Heart left ventricle (tissue), 13 donors: ENCODE measurements around the gene PIMREG.

Source experiments
- POLR2A ChIP-seq, 2 donors: fragments of 450-650 bp; IDR thresholded peaks; one replicate each; pipeline ENCODE4 v1.6.1; 2017; ENCODE audit warnings: antibody characterized with exemption in 2 of 2, mild to moderate bottlenecking in 2 of 2, moderate library complexity in 2 of 2
- TF ChIP-seq, protein P1 (sequence below), 12 donors: fragments of 200-600 bp; sonication (generic) in 4 of 12; IDR thresholded peaks; one replicate each; pipeline versions ENCODE4 v1.5.0 to v1.8.0; 2018 to 2022; ENCODE audit warnings: antibody characterized with exemption in 12 of 12, mild to moderate bottlenecking in 5 of 12
- donor health status: ischemic (EF 13 %, LVEDD 7.1; RV severe dilation, severe dysfunction).
- donor health status: DM: no; HTN: yes; CAD: no.
- donor health status: DM: no; HTN: no; CAD: no.
- donor health status: ischemic (EF 25% LVEDD 6.9; RV normal size, moderate dysfunction).
- donor health status: ischemic (EF 25% LVEDD 5.7; RV mildly dilated, moderate dysfunction).
- donor health status: ischemic (EF 35%, LVEDD 5.7; RV mildly dilated, moderate dysfunction).
- donor health status: nonischemic (EF 11% LVEDD 7.7; RV severe dilation, severe dysfunction).
- donor health status: DM: yes; HTN: yes; CAD: no.
- donor health status: PGD.
- donor health status: ischemic (EF 29% LVEDD 5.4; RV normal size, mild dysfunction).
- donor health status: nonischemic (EF 23%, LVEDD 6.1; RV moderate dilation, normal function).

DNA sequence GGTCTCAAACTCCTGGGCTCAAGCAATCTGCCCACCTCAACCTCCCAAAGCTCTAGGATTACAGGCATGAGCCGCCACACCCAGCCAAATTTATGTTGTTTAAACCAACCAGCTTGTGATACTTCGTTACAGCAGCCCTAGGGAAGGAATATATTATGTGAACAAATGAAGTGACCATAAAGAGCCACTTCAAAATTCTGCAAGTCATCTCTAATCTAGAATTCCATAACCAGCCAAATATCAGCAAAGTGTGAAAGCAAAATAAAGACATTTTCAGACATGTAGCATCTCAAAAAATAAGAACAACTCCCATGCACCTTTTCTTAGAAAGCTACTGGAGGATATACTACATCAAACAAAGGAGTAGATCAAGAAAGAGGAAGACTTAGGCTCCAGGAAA lies 45.3 kb upstream of the PIMREG start:
- TF ChIP-seq, protein P1, sequence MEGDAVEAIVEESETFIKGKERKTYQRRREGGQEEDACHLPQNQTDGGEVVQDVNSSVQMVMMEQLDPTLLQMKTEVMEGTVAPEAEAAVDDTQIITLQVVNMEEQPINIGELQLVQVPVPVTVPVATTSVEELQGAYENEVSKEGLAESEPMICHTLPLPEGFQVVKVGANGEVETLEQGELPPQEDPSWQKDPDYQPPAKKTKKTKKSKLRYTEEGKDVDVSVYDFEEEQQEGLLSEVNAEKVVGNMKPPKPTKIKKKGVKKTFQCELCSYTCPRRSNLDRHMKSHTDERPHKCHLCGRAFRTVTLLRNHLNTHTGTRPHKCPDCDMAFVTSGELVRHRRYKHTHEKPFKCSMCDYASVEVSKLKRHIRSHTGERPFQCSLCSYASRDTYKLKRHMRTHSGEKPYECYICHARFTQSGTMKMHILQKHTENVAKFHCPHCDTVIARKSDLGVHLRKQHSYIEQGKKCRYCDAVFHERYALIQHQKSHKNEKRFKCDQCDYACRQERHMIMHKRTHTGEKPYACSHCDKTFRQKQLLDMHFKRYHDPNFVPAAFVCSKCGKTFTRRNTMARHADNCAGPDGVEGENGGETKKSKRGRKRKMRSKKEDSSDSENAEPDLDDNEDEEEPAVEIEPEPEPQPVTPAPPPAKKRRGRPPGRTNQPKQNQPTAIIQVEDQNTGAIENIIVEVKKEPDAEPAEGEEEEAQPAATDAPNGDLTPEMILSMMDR (IDR thresholded peaks at IDR 0.05): no peak
- TF ChIP-seq POLR2A (IDR thresholded peaks at IDR 0.05): no peak
